Mesothelial cell of epicardium (in vitro differentiated cells): ENCODE measurements around the gene COX17. TPM values are rescaled to one million over a fixed set of nuclear protein-coding genes. Genes with fewer than 3 reads are reported as not detected.
A peak's percentile ranks its signal among the peaks of the same experiment; 100 is the strongest.

ENCODE experiments used
- DNase-seq, 2 experiments: peaks; one replicate each; pipeline ENCODE4 v3.0.0; 2021; ENCODE audit warnings: low spot score in 2 of 2; ENCODE audit not compliant: unreplicated experiment in 2 of 2
- H3K27ac Mint-ChIP-seq: 2 replicates; pipeline ENCODE4 v1.8.0; 2021; ENCODE audit warnings: mixed read lengths
- H3K27me3 Mint-ChIP-seq: 2 replicates; pipeline ENCODE4 v1.8.0; 2021; ENCODE audit warnings: low read depth, mixed read lengths
- H3K36me3 Mint-ChIP-seq: 2 replicates; pipeline ENCODE4 v1.8.0; 2021; ENCODE audit warnings: mixed read lengths
- H3K4me1 Mint-ChIP-seq: 2 replicates; pipeline ENCODE4 v1.8.0; 2021; ENCODE audit warnings: mixed read lengths
- H3K4me3 Mint-ChIP-seq: 2 replicates; pipeline ENCODE4 v1.8.0; 2021; ENCODE audit warnings: mild to moderate bottlenecking, moderate library complexity, mixed read lengths
- H3K9me3 Mint-ChIP-seq: 2 replicates; pipeline ENCODE4 v1.8.0; 2021; ENCODE audit warnings: mixed read lengths
- total RNA-seq: library from RNA; stranded (reverse); gene quantifications from 3 replicates; pipeline ENCODE4 v1.2.1, GENCODE V29; 2021
- TF ChIP-seq, protein P1 (sequence below): fragments of 200-600 bp; sonication (generic); IDR thresholded peaks from one replicate; pipeline ENCODE4 v1.5.0; 2021; ENCODE audit warnings: antibody characterized with exemption; ENCODE audit not compliant: unreplicated experiment

The COX17 gene
- total RNA-seq, 1 donor from 2014 or later = 18.1 TPM

DNA sequence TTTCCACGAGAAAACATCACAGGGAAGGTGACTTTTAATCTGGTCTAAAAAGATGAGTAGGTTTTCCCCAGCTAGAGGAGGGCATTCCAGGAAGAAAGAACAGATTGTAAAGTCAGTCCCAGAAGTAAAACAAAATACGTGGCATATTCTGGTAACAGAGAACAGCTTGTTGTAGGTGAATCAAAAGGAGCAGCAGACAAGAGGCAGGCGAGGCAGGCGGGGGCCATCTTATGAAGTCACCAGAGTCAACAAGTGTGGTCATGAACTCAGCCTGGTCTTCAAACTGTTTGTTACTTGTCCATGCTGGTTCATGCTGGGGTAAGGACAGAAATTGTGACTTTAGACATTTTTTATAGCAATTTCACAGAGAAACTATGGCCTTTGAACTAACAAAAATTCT lies 12.8 kb downstream of the COX17 start:
- Mint-ChIP-seq H3K36me3 (no peaks in the 10 kb centered on the region), H3K27me3 (no peaks in the 10 kb centered on the region), H3K4me1 (peaks cover 31% of the 10 kb centered on the region), H3K4me3 (no peak overlapping the region), H3K9me3 (no peaks in the 10 kb centered on the region), H3K27ac (peak overlapping the region; percentile 80)
- TF ChIP-seq, protein P1, sequence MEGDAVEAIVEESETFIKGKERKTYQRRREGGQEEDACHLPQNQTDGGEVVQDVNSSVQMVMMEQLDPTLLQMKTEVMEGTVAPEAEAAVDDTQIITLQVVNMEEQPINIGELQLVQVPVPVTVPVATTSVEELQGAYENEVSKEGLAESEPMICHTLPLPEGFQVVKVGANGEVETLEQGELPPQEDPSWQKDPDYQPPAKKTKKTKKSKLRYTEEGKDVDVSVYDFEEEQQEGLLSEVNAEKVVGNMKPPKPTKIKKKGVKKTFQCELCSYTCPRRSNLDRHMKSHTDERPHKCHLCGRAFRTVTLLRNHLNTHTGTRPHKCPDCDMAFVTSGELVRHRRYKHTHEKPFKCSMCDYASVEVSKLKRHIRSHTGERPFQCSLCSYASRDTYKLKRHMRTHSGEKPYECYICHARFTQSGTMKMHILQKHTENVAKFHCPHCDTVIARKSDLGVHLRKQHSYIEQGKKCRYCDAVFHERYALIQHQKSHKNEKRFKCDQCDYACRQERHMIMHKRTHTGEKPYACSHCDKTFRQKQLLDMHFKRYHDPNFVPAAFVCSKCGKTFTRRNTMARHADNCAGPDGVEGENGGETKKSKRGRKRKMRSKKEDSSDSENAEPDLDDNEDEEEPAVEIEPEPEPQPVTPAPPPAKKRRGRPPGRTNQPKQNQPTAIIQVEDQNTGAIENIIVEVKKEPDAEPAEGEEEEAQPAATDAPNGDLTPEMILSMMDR = no peak
- no peak for DNase-seq

DNA sequence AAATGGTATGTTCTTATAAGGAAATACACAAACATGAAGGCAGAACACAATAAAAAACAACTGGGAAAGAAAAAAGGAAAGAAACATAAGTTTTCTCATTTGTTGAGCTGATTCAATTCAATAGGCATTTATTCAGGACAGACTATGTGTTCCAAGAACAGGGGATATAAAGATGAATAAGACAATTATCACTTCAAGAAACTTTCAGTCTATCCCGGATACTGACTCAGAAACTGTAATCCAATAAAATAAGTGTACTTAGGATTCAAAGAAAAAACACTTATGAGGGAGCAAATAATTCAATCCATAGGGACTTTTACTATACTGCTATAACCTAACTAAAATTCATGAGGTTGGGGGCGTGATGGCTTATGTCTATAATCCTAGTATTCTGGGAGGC lies 13.3 kb downstream of the COX17 start:
- Mint-ChIP-seq H3K9me3 (no peaks in the 10 kb centered on the region), H3K27me3 (no peaks in the 10 kb centered on the region), H3K4me3 (no peak overlapping the region), H3K36me3 (no peaks in the 10 kb centered on the region), H3K27ac (peak overlapping the region; percentile 80), H3K4me1 (peaks cover 31% of the 10 kb centered on the region)
- DNase-seq = no peak
- TF ChIP-seq, protein P1 = no peak

DNA sequence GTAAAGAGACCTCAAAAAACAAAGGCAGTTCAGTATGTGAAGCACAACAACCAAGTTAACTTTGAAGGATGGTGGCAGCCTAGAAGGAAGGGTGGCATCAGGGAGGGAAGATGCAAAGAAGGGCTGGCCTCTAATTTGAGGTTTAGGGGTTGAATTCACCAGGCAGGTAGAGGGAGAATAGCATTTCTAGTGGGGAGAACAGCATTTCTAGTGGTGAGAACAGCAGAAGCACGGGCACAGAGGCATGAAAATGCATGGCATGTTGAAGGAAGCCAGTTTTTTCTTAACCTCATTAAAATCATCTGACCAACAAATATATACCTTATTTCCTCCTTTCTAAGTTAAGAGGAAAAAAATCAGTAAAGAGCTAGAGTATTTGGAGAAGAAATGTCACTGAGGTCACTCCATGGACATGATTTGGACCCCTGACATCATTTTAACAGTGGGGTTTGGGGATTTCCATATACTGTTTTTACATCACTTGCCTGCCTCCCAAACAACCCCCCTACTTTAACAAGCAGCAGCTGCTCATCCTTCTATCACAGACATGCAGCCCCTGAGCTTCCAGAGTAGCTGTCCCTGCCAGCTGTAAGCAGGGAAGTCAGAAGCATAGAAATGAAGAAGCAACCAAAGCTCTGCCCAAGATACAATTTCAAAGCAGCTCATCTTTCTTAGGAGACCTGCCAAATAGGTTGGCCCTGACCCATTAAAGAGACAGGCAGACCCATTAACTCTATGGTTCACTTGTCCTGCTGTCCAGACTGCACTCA lies 14.4 kb downstream of the COX17 start:
- H3K27ac Mint-ChIP-seq = peak overlapping the region; percentile 57
- DNase-seq = no peak
- peaks cover 31% of the 10 kb centered on the region for H3K4me1 Mint-ChIP-seq
- H3K4me3 Mint-ChIP-seq = no peak overlapping the region
- H3K36me3 Mint-ChIP-seq = no peaks in the 10 kb centered on the region
- H3K9me3 Mint-ChIP-seq = no peaks in the 10 kb centered on the region
- TF ChIP-seq, protein P1 = no peak
- no peaks in the 10 kb centered on the region for H3K27me3 Mint-ChIP-seq

DNA sequence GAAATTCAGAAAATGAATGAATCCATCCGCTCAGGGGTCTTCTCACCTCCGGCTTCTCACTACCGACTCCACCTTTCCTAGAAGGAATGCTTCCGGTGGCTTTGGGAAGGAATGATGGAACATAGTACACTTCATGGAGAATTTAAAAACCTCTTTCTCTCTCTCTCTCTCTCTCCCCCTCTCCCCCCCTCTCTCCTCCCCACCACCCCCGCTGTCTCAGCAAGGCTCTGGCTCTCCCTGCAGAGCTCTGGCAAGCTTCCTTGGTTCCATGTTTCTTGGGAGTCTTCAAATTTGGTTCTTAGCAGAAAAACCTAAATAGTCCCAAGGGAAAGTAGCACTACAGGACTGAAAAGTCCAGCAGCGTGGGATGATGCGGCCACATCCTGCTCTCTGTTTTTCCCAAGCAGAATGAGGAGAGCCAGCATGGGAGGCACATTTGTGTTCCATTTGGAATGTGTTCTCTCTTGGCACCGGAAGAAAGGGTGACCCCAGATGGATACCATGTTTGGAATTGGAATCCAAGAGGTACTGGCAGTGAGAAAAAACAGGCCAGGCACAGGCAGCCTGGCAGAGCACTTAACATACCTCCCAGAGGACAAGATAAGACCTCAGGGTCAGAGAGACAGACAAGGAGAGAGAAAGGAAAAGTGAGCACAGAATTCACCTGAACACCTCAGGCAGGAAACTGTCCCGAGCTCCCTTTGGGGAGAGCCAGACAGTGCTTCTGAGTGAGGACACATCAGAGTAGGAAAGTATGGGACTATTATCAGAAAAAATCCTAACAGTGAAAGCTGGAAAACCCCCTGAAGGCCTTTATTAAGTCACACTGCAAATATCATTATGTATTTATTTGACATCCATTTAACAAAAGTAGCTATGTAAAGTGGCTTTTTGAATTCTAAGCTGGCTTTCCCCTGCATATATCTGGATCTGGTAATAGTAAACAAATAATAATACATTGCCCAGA lies 16.4 kb downstream of the COX17 start, which contains the start of gene POPDC2:
POPDC2 (minus strand) TSS at position 116 of the 967 bp plus-strand sequence. CDS start 166 bp downstream, outside the sequence.
- TF ChIP-seq, protein P1 = no peak
- Mint-ChIP-seq H3K27me3 (no peaks in the 10 kb centered on the region), H3K4me3 (no peak within 1 kb of the TSS), H3K27ac (peak within 1 kb of the TSS; percentile 58), H3K36me3 (no peaks in the 10 kb centered on the region), H3K9me3 (no peaks in the 10 kb centered on the region), H3K4me1 (peaks cover 31% of the 10 kb centered on the region)
- no peak for DNase-seq

DNA sequence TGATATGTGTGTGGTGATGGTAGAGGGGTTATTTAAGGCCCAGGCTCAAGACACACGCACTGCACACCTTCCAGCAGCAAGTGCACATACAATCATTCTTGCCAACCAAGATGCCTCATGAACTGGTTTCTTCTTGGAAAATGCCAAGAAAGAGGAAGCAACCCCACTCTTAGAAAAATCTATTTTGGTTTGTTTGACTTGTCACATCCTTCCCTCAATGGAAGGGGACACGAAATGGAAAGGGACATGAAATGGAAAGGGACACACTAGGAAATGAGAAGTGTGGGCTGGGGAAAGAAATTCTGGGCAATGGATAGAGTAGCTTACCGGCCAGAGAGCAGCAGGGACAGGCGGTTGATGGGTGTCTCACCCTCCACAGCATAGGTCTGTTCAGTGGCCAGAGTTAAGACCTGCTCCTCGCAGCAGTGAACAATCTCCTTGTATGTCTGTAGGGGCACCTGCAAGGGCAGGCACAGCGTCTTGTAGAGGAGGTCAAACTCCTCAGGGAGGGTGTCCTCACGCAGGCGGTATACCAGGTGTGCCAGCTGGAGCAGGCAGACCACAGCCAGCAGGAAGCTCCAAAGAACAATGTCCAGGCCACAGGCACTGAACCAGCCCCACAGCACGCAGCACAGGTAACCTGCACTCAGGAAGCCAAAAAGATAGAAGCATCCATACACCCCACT lies 17.5 kb downstream of the COX17 start:
- no peak for DNase-seq
- H3K9me3 Mint-ChIP-seq = no peaks in the 10 kb centered on the region
- no peak overlapping the region for H3K4me3 Mint-ChIP-seq
- H3K27ac Mint-ChIP-seq = no peak overlapping the region
- no peaks in the 10 kb centered on the region for H3K36me3 Mint-ChIP-seq
- TF ChIP-seq, protein P1 = no peak
- H3K27me3 Mint-ChIP-seq = no peaks in the 10 kb centered on the region
- H3K4me1 Mint-ChIP-seq = peaks cover 27% of the 10 kb centered on the region
